GM23338 (cell line): ENCODE measurements around the gene FZD7. TPM values are rescaled to one million over a fixed set of nuclear protein-coding genes. Genes with fewer than 3 reads are reported as not detected.
A peak's percentile ranks its signal among the peaks of the same experiment; 100 is the strongest.

Experiments
- ATAC-seq: fragments of 200-7000 bp; cut with Tn5 transposase; 3 replicates; pipeline ENCODE4 v1.9.1; 2020
- DNase-seq: peaks from one replicate; pipeline ENCODE4 v3.0.0-alpha.2; 2015; ENCODE audit warnings: low spot score
- H2AFZ ChIP-seq: fragments of 200-600 bp; sonication (generic); 2 replicates; pipeline ENCODE4 v1.8.0; 2016; ENCODE audit warnings: antibody characterized with exemption, mild to moderate bottlenecking, moderate library complexity
- H3F3A ChIP-seq: fragments of 200-600 bp; sonication (generic); replicated peaks from 2 replicates; pipeline ENCODE4 v1.8.0; 2017; ENCODE audit warnings: antibody characterized with exemption, mixed run types, low read depth
- H3K27ac ChIP-seq: fragments of 200-600 bp; sonication (generic); 2 replicates; pipeline ENCODE4 v1.6.1; 2016; ENCODE audit warnings: low read depth
- H3K27me3 ChIP-seq: fragments of 200-600 bp; sonication (generic); 2 replicates; pipeline ENCODE4 v1.8.0; 2016; ENCODE audit warnings: mild to moderate bottlenecking, mixed run types, moderate library complexity; ENCODE audit not compliant: insufficient read depth
- H3K36me3 ChIP-seq: fragments of 200-600 bp; sonication (generic); 2 replicates; pipeline ENCODE4 v1.8.0; 2016; ENCODE audit warnings: mild to moderate bottlenecking; ENCODE audit not compliant: insufficient read depth
- H3K4me1 ChIP-seq: fragments of 200-600 bp; sonication (generic); 2 replicates; pipeline ENCODE4 v1.8.0; 2016; ENCODE audit warnings: mild to moderate bottlenecking, moderate library complexity; ENCODE audit not compliant: insufficient read depth
- H3K4me2 ChIP-seq: fragments of 200-600 bp; sonication (generic); 2 replicates; pipeline ENCODE4 v1.7.1; 2017; ENCODE audit warnings: mixed run types
- H3K4me3 ChIP-seq: fragments of 200-600 bp; sonication (generic); 2 replicates; pipeline ENCODE4 v1.6.1; 2016; ENCODE audit warnings: mixed run types
- H3K79me2 ChIP-seq: fragments of 200-600 bp; sonication (generic); replicated peaks from 2 replicates; pipeline ENCODE4 v1.8.0; 2017; ENCODE audit warnings: mild to moderate bottlenecking; ENCODE audit not compliant: insufficient read depth
- H3K9me2 ChIP-seq: fragments of 200-600 bp; sonication (generic); 2 replicates; pipeline ENCODE4 v1.8.0; 2017; ENCODE audit not compliant: insufficient read depth
- H4K20me1 ChIP-seq: fragments of 200-600 bp; sonication (generic); replicated peaks from 2 replicates; pipeline ENCODE4 v1.8.0; 2017; ENCODE audit warnings: mild to moderate bottlenecking; ENCODE audit not compliant: insufficient read depth
- H3K27ac Mint-ChIP-seq: 2 replicates; pipeline ENCODE4 v1.8.0; 2020; ENCODE audit warnings: inconsistent platforms, mild to moderate bottlenecking, moderate library complexity, mixed read lengths
- H3K27me3 Mint-ChIP-seq: 3 replicates; pipeline ENCODE4 v1.8.0; 2022; ENCODE audit warnings: low read depth, mild to moderate bottlenecking, moderate library complexity, mixed read lengths, inconsistent platforms; ENCODE audit not compliant: insufficient read depth, poor library complexity
- H3K36me3 Mint-ChIP-seq: 3 replicates; pipeline ENCODE4 v1.8.0; 2021; ENCODE audit warnings: low read depth, mild to moderate bottlenecking, inconsistent platforms, moderate library complexity, mixed read lengths
- H3K4me1 Mint-ChIP-seq: 3 replicates; pipeline ENCODE4 v1.8.0; 2020; ENCODE audit warnings: mild to moderate bottlenecking, inconsistent platforms, mixed read lengths
- H3K4me3 Mint-ChIP-seq: 3 replicates; pipeline ENCODE4 v1.8.0; 2021; ENCODE audit warnings: moderate library complexity, mild to moderate bottlenecking, inconsistent platforms, mixed read lengths
- H3K9me3 Mint-ChIP-seq: 3 replicates; pipeline ENCODE4 v1.8.0; 2020; ENCODE audit warnings: moderate library complexity, mild to moderate bottlenecking, inconsistent platforms, mixed read lengths
- CREB1 ChIP-seq: fragments of 250-450 bp; sonication (Bioruptor Pico); IDR thresholded peaks from 2 replicates; pipeline ENCODE4 v1.5.0; 2020; ENCODE audit warnings: low read depth, mild to moderate bottlenecking, moderate library complexity
- JUNB ChIP-seq: IDR thresholded peaks from one replicate; pipeline ENCODE4 v1.6.1; 2016; ENCODE audit warnings: antibody characterized with exemption; ENCODE audit not compliant: unreplicated experiment
- NANOG ChIP-seq: IDR thresholded peaks from 2 replicates; pipeline ENCODE4 v1.6.1; 2016; ENCODE audit warnings: antibody characterized with exemption, borderline replicate concordance
- ZNF331 ChIP-seq: fragments of 250-450 bp; sonication (Bioruptor Pico); IDR thresholded peaks from 2 replicates; pipeline ENCODE4 v1.5.0; 2020; ENCODE audit warnings: low read depth, mild to moderate bottlenecking, moderate library complexity
- polyA plus RNA-seq: library from polyadenylated mRNA; unstranded; fragments of >200 nt; fragmentation: Nextera tagmentation; extraction: Ambion mirVana; gene quantifications from 2 replicates; pipeline ENCODE4 v1.2.1, GENCODE V29; 2016
- total RNA-seq: library from RNA; depleted of rRNA; stranded (reverse); fragments of >200 nt; shearing (Covaris generic); gene quantifications from 2 replicates; pipeline ENCODE4 v1.2.3, GENCODE V29; 2014
- TF ChIP-seq, protein P1 (sequence below): IDR thresholded peaks from 2 replicates; pipeline ENCODE4 v1.6.1; 2016; ENCODE audit warnings: antibody characterized with exemption
- TF ChIP-seq, protein P2 (sequence below): fragments of 250-450 bp; sonication (Bioruptor Pico); IDR thresholded peaks from 2 replicates; pipeline ENCODE4 v1.5.0; 2020; ENCODE audit warnings: mild to moderate bottlenecking, moderate library complexity

The FZD7 gene
- total and polyA plus RNA-seq, 2 experiments from 2014 or later = 164 to 435 TPM

DNA sequence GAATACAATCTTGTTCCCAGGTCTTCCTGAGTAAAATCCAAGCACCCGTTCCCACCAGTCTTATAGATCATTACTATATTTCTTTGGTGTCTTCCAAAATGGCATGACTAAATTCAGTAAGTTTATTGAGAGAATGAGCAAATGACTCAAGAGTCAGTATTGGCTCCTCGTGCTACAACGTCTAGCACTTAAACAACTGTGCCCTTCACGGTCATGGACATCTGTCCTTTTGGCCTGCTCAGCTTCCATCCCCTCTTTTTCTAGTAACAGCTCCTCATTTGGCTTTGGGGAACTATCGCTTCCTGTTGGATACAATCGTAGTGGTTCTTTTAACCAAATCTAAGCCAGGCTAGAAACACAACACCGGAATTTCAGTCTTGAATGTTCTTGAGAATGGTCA, 24.1 kb upstream of the FZD7 start:
- H3K4me1 Mint-ChIP-seq = peaks cover 18% of the 10 kb centered on the region
- no peaks in the 10 kb centered on the region for H4K20me1 ChIP-seq

GRCh38 chr2:202014318-202014717, 19.3 kb upstream of the FZD7 start:
- H4K20me1 ChIP-seq = no peaks in the 10 kb centered on the region
- H3K4me1 ChIP-seq = peaks cover 23% of the 10 kb centered on the region
- H3K79me2 ChIP-seq = no peaks in the 10 kb centered on the region
- DNase-seq (no peak), ATAC-seq (no peak)
- Mint-ChIP-seq H3K27me3 (no peaks in the 10 kb centered on the region), H3K36me3 (no peaks in the 10 kb centered on the region), H3K27ac (no peak overlapping the region), H3K4me3 (no peak overlapping the region), H3K4me1 (peaks cover 15% of the 10 kb centered on the region), H3K9me3 (no peaks in the 10 kb centered on the region)
- peak overlapping the region; percentile 2; the same call in 1 of the 2 replicates for H3K4me2 ChIP-seq
- no peaks in the 10 kb centered on the region for H3F3A ChIP-seq
- no peaks in the 10 kb centered on the region for H3K36me3 ChIP-seq
- H3K27ac ChIP-seq = no peak overlapping the region
- no peaks in the 10 kb centered on the region; the same call in 1 of the 2 replicates for H3K9me2 ChIP-seq
- no peak overlapping the region for H2AFZ ChIP-seq
- H3K4me3 ChIP-seq = no peak overlapping the region
- no peaks in the 10 kb centered on the region for H3K27me3 ChIP-seq
- TF ChIP-seq, protein P1, sequence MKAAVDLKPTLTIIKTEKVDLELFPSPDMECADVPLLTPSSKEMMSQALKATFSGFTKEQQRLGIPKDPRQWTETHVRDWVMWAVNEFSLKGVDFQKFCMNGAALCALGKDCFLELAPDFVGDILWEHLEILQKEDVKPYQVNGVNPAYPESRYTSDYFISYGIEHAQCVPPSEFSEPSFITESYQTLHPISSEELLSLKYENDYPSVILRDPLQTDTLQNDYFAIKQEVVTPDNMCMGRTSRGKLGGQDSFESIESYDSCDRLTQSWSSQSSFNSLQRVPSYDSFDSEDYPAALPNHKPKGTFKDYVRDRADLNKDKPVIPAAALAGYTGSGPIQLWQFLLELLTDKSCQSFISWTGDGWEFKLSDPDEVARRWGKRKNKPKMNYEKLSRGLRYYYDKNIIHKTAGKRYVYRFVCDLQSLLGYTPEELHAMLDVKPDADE = no peak
- TF ChIP-seq CREB1 (CRISPR knock-in tag) = no peak
- no peak for TF ChIP-seq NANOG
- no peak for TF ChIP-seq ZNF331 (CRISPR knock-in tag)
- TF ChIP-seq JUNB = no peak

More for the DNA sequence above, 24.1 kb upstream of the FZD7 start:
- peaks cover 19% of the 10 kb centered on the region for H3K4me1 ChIP-seq
- Mint-ChIP-seq H3K36me3 (no peaks in the 10 kb centered on the region), H3K27me3 (peaks cover 5% of the 10 kb centered on the region), H3K9me3 (no peaks in the 10 kb centered on the region), H3K27ac (no peak overlapping the region), H3K4me3 (no peak overlapping the region)
- no peak overlapping the region for H3K27ac ChIP-seq
- TF ChIP-seq, protein P2, sequence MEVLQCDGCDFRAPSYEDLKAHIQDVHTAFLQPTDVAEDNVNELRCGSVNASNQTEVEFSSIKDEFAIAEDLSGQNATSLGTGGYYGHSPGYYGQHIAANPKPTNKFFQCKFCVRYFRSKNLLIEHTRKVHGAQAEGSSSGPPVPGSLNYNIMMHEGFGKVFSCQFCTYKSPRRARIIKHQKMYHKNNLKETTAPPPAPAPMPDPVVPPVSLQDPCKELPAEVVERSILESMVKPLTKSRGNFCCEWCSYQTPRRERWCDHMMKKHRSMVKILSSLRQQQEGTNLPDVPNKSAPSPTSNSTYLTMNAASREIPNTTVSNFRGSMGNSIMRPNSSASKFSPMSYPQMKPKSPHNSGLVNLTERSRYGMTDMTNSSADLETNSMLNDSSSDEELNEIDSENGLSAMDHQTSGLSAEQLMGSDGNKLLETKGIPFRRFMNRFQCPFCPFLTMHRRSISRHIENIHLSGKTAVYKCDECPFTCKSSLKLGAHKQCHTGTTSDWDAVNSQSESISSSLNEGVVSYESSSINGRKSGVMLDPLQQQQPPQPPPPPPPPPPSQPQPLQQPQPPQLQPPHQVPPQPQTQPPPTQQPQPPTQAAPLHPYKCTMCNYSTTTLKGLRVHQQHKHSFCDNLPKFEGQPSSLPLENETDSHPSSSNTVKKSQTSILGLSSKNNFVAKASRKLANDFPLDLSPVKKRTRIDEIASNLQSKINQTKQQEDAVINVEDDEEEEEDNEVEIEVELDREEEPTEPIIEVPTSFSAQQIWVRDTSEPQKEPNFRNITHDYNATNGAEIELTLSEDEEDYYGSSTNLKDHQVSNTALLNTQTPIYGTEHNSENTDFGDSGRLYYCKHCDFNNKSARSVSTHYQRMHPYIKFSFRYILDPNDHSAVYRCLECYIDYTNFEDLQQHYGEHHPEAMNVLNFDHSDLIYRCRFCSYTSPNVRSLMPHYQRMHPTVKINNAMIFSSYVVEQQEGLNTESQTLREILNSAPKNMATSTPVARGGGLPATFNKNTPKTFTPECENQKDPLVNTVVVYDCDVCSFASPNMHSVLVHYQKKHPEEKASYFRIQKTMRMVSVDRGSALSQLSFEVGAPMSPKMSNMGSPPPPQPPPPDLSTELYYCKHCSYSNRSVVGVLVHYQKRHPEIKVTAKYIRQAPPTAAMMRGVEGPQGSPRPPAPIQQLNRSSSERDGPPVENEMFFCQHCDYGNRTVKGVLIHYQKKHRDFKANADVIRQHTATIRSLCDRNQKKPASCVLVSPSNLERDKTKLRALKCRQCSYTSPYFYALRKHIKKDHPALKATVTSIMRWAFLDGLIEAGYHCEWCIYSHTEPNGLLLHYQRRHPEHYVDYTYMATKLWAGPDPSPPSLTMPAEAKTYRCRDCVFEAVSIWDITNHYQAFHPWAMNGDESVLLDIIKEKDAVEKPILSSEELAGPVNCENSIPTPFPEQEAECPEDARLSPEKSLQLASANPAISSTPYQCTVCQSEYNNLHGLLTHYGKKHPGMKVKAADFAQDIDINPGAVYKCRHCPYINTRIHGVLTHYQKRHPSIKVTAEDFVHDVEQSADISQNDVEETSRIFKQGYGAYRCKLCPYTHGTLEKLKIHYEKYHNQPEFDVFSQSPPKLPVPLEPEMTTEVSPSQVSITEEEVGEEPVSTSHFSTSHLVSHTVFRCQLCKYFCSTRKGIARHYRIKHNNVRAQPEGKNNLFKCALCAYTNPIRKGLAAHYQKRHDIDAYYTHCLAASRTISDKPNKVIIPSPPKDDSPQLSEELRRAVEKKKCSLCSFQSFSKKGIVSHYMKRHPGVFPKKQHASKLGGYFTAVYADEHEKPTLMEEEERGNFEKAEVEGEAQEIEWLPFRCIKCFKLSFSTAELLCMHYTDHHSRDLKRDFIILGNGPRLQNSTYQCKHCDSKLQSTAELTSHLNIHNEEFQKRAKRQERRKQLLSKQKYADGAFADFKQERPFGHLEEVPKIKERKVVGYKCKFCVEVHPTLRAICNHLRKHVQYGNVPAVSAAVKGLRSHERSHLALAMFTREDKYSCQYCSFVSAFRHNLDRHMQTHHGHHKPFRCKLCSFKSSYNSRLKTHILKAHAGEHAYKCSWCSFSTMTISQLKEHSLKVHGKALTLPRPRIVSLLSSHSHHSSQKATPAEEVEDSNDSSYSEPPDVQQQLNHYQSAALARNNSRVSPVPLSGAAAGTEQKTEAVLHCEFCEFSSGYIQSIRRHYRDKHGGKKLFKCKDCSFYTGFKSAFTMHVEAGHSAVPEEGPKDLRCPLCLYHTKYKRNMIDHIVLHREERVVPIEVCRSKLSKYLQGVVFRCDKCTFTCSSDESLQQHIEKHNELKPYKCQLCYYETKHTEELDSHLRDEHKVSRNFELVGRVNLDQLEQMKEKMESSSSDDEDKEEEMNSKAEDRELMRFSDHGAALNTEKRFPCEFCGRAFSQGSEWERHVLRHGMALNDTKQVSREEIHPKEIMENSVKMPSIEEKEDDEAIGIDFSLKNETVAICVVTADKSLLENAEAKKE (CRISPR knock-in tag) = no peak
- H2AFZ ChIP-seq = no peak overlapping the region
- no peak overlapping the region for H3K4me3 ChIP-seq
- H3K27me3 ChIP-seq = no peaks in the 10 kb centered on the region
- DNase-seq (no peak), ATAC-seq (no peak)
- H3F3A ChIP-seq = no peaks in the 10 kb centered on the region
- no peaks in the 10 kb centered on the region for H3K36me3 ChIP-seq
- H3K9me2 ChIP-seq = no peaks in the 10 kb centered on the region
- no peaks in the 10 kb centered on the region for H3K79me2 ChIP-seq
- no peak overlapping the region for H3K4me2 ChIP-seq
